Epithelial cell of esophagus (primary cell): ENCODE measurements around the gene ZBTB7A.

Source experiments
- DNase-seq: peaks from one replicate; pipeline ENCODE4 v3.0.0; 2010; ENCODE audit warnings: low read depth
- H3K4me3 ChIP-seq: 2 replicates; pipeline ENCODE4 v1.5.1; 2011; ENCODE audit warnings: mild to moderate bottlenecking, low read length, control low read depth
- TF ChIP-seq, protein P1 (sequence below): IDR thresholded peaks from 2 replicates; pipeline ENCODE4 v1.5.1; 2011; ENCODE audit warnings: low read depth, mild to moderate bottlenecking, low read length, control low read depth, inconsistent platforms; ENCODE audit not compliant: insufficient read depth; ENCODE audit errors: missing control alignments

Gene ZBTB7A

DNA sequence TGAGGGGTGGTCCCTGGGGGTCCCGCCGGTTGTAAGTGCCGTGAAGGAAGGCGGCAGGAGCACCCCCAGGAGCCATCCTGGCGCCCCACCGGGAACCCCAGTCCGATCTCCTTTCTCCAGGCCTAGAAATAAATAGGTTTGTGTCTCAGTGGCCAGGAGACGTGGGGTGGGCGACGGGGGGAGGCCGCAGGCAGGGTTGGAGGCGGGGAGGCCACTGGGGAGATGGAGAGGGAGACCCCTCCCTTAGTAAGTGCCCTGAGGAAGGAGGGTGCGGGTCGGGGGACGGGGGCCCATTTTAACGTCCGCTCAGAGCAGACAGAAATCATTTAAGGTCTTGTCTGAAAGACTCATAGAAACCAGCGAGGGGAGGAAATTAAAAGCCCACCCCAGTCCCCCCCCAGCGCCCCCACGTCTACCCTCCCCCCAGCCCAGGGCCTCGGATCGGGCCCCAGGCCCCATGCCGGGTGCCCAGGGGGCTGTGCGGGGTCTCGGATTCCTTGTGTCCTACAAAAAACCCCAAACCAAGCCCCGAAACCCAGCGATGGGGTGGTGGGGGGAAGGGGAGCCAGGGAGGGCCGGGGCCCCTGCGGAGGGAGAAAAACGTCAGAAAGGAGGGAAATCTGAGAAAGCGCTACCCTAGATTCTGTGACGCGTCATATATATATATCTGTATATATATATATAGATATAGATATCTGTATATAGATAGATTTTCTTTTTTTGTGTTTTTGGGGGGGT is 19.6 kb downstream of the ZBTB7A start:
- no peak overlapping the region for H3K4me3 ChIP-seq
- TF ChIP-seq, protein P1, sequence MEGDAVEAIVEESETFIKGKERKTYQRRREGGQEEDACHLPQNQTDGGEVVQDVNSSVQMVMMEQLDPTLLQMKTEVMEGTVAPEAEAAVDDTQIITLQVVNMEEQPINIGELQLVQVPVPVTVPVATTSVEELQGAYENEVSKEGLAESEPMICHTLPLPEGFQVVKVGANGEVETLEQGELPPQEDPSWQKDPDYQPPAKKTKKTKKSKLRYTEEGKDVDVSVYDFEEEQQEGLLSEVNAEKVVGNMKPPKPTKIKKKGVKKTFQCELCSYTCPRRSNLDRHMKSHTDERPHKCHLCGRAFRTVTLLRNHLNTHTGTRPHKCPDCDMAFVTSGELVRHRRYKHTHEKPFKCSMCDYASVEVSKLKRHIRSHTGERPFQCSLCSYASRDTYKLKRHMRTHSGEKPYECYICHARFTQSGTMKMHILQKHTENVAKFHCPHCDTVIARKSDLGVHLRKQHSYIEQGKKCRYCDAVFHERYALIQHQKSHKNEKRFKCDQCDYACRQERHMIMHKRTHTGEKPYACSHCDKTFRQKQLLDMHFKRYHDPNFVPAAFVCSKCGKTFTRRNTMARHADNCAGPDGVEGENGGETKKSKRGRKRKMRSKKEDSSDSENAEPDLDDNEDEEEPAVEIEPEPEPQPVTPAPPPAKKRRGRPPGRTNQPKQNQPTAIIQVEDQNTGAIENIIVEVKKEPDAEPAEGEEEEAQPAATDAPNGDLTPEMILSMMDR, result no peak
- DNase-seq, result no peak

GRCh38 chr19:4046362-4046691 is 20.4 kb downstream of the ZBTB7A start:
- H3K4me3 ChIP-seq, result no peak overlapping the region
- TF ChIP-seq, protein P1, result no peak
- DNase-seq, result no peak

DNA sequence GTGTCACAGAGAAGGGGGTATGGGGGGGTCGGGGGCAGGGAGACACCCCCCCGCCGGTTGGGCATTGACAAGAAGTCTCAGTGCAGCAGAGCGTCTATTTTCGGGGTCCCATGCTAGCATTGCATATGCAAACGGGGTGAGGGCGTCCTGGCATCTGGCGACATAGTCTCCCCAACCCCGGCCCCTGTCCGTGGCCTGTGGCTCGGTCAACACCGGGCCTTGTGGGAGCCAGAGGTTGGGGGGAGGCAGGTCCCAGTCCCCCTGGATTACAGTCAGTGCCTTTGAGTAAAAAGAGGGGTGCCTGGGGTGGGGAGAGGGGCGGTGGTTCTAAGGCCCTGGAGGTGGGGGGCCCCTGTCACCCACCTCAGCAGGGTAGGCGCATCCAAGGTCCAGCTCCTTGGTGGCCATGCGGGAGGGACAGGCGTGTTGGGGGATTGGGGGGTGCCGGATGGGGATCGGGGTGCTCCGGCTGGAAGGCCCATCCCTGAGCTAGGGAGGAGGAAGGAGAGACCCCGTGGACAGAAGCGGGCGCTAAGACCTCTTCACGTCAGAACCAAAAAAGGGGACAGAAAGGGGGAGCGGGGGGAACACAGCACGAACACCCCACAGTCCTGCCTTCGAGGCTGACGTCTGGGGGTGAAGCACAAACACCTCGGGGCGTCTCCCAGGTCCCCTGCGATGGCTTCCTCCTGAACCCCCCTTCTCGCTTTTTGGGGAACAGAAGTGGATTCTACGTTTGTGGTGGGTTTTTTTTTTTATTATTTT is 20.9 kb downstream of the ZBTB7A start:
- TF ChIP-seq, protein P1, result no peak
- no peak overlapping the region for H3K4me3 ChIP-seq
- DNase-seq, result no peak

DNA sequence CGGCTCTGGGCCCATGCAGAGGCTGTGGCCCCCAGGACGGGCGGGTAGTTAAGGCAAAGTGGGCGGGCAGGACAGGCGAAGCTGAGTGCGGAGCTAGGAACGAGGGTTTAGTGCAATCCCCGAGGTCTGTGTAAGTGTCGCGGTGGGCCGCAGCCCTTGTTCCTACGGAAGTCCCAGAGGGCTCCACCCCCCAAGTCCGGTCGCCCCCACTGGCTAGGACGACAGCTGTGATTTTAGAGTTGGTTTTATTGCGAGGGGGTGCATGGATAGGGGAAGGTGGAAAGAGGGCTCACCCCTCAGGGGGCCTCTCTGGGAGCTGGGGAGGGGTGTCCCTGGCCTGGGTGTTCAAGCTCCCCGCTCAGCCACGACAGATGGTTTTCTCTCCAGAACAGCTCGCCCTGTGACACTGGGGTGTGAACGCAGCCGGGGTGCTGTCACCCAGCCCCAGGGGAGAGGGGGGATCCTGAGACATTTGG is 21.7 kb downstream of the ZBTB7A start:
- H3K4me3 ChIP-seq, result no peak overlapping the region
- DNase-seq, result no peak
- TF ChIP-seq, protein P1, result no peak

- no peak for DNase-seq
- TF ChIP-seq, protein P1, result no peak
- no peak overlapping the region for H3K4me3 ChIP-seq
These were observed 22.6 kb downstream of the ZBTB7A start for GRCh38 chr19:4043966-4044715.

DNA sequence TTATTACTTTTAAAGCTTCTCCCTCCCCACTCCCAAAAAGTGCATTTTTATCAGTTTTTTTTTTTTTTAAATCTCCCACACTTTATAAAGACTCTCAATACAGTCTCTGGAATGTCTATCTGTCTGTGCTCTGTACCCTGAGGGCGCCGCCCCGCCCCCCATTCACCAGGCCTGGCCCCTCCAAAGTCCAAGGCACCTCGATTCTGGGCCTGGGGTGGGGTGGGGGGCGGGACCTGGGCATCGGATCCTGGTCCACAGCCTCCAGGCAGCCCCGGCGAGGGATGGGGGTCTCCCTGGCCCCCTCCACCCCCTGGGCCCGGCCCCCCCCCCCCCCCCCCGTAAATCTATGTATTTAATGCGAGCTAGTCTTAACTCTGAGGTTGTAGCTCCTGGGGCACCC is 23.3 kb downstream of the ZBTB7A start:
- TF ChIP-seq, protein P1, result no peak
- no peak for DNase-seq
- H3K4me3 ChIP-seq, result no peak overlapping the region
